OCI-LY1 (cell line): ENCODE measurements around the gene CCR4.

ENCODE experiments used
- H2AFZ ChIP-seq: fragments of 200-600 bp; sonication (generic), shearing (Covaris generic); 2 replicates; pipeline ENCODE4 v1.6.0; 2014; ENCODE audit warnings: antibody characterized with exemption, mild to moderate bottlenecking, low read length
- H3F3A ChIP-seq: fragments of 200-600 bp; sonication (generic), shearing (Covaris generic); 2 replicates; pipeline ENCODE4 v1.6.0; 2014; ENCODE audit warnings: mild to moderate bottlenecking, antibody characterized with exemption, low read length, moderate library complexity; ENCODE audit not compliant: insufficient read depth
- H3K27ac ChIP-seq: fragments of 200-600 bp; sonication (generic); 2 replicates; pipeline ENCODE4 v1.5.1; 2014; ENCODE audit warnings: low read length, mixed run types, mild to moderate bottlenecking, low read depth; ENCODE audit not compliant: poor library complexity, severe bottlenecking
- H3K27me3 ChIP-seq: fragments of 200-600 bp; sonication (generic); 2 replicates; pipeline ENCODE4 v1.6.0; 2014; ENCODE audit warnings: antibody characterized with exemption, mild to moderate bottlenecking, low read length, moderate library complexity; ENCODE audit not compliant: insufficient read depth
- H3K36me3 ChIP-seq: fragments of 200-600 bp; sonication (generic); 2 replicates; pipeline ENCODE4 v1.6.1; 2014; ENCODE audit warnings: mild to moderate bottlenecking, antibody characterized with exemption, low read length, moderate library complexity, mixed read lengths; ENCODE audit not compliant: insufficient read depth
- H3K4me1 ChIP-seq: fragments of 200-600 bp; sonication (generic); 2 replicates; pipeline ENCODE4 v1.5.1; 2014; ENCODE audit warnings: mild to moderate bottlenecking, low read length, moderate library complexity; ENCODE audit not compliant: insufficient read depth, severe bottlenecking
- H3K4me2 ChIP-seq: fragments of 200-600 bp; sonication (generic), shearing (Covaris generic); 2 replicates; pipeline ENCODE4 v1.6.1; 2014; ENCODE audit warnings: low read length
- H3K4me3 ChIP-seq: fragments of 200-600 bp; sonication (generic); 2 replicates; pipeline ENCODE4 v1.5.1; 2014; ENCODE audit warnings: low read length, low read depth, mild to moderate bottlenecking, mixed read lengths; ENCODE audit not compliant: poor library complexity, severe bottlenecking
- H3K79me2 ChIP-seq: fragments of 200-600 bp; shearing (Covaris generic); 2 replicates; pipeline ENCODE4 v1.6.1; 2016; ENCODE audit warnings: mixed run types, low read length, mixed read lengths; ENCODE audit not compliant: insufficient read depth
- H3K9ac ChIP-seq: fragments of 200-600 bp; sonication (generic), shearing (Covaris generic); 2 replicates; pipeline ENCODE4 v1.6.1; 2014; ENCODE audit warnings: mild to moderate bottlenecking, low read length, mixed read lengths
- H3K9me2 ChIP-seq: fragments of 200-600 bp; sonication (generic), shearing (Covaris generic); 2 replicates; pipeline ENCODE4 v1.6.1; 2014; ENCODE audit warnings: low read depth, mild to moderate bottlenecking, low read length, mixed read lengths
- H3K9me3 ChIP-seq: fragments of 200-600 bp; shearing (Covaris generic); 2 replicates; pipeline ENCODE4 v1.6.1; 2014; ENCODE audit warnings: low read length, mixed read lengths
- H4K20me1 ChIP-seq: fragments of 200-600 bp; sonication (generic), shearing (Covaris generic); 2 replicates; pipeline ENCODE4 v1.6.0; 2016; ENCODE audit warnings: mild to moderate bottlenecking, low read length; ENCODE audit not compliant: insufficient read depth
- CTCF ChIP-seq: fragments of 200-600 bp; sonication (generic), shearing (Covaris generic); IDR thresholded peaks from 2 replicates; pipeline ENCODE4 v1.5.1; 2017; ENCODE audit warnings: mild to moderate bottlenecking, antibody characterized with exemption, low read length, moderate library complexity, mixed read lengths
- EZH2 ChIP-seq: fragments of 200-600 bp; sonication (generic), shearing (Covaris generic); IDR thresholded peaks from 2 replicates; pipeline ENCODE4 v1.8.0; 2017; ENCODE audit warnings: borderline replicate concordance, mixed run types, mild to moderate bottlenecking, antibody characterized with exemption, low read length, moderate library complexity, mixed read lengths

CCR4 gene

GRCh38 chr3:32996048-32996754 is 44.8 kb downstream of the CCR4 start:
- H3K36me3 ChIP-seq: peaks cover 3% of the 10 kb centered on the region; the same call in 1 of the 2 replicates
- H2AFZ ChIP-seq: no peak overlapping the region
- H3F3A ChIP-seq: no peaks in the 10 kb centered on the region
- H4K20me1 ChIP-seq: no peaks in the 10 kb centered on the region
- no peak overlapping the region for H3K27ac ChIP-seq
- no peak overlapping the region for H3K9ac ChIP-seq
- H3K4me2 ChIP-seq: no peak overlapping the region
- H3K4me3 ChIP-seq: no peak overlapping the region
- H3K27me3 ChIP-seq: no peaks in the 10 kb centered on the region
- H3K9me2 ChIP-seq: no peaks in the 10 kb centered on the region
- TF ChIP-seq CTCF: no peak
- TF ChIP-seq EZH2: no peak
- H3K9me3 ChIP-seq: no peaks in the 10 kb centered on the region
- no peaks in the 10 kb centered on the region for H3K4me1 ChIP-seq
- H3K79me2 ChIP-seq: no peaks in the 10 kb centered on the region

GRCh38 chr3:32996755-32997091 is 45.3 kb downstream of the CCR4 start:
- Histone ChIP-seq H3K9me3 (no peaks in the 10 kb centered on the region), H3K79me2 (no peaks in the 10 kb centered on the region), H3K9ac (no peak overlapping the region), H3K36me3 (peaks cover 7% of the 10 kb centered on the region), H3K27me3 (no peaks in the 10 kb centered on the region), H3K4me2 (no peak overlapping the region), H3K4me1 (no peaks in the 10 kb centered on the region), H4K20me1 (no peaks in the 10 kb centered on the region), H3K9me2 (no peaks in the 10 kb centered on the region), H3K27ac (no peak overlapping the region), H3F3A (no peaks in the 10 kb centered on the region), H3K4me3 (no peak overlapping the region), H2AFZ (no peak overlapping the region)
- TF ChIP-seq EZH2: no peak
- no peak for TF ChIP-seq CTCF

- H3K9me2 ChIP-seq: no peaks in the 10 kb centered on the region
- no peaks in the 10 kb centered on the region for H3K4me1 ChIP-seq
- H3K36me3 ChIP-seq: peaks cover 7% of the 10 kb centered on the region
- H3K4me3 ChIP-seq: no peak overlapping the region
- no peak overlapping the region for H3K27ac ChIP-seq
- no peak overlapping the region for H2AFZ ChIP-seq
- H3K79me2 ChIP-seq: no peaks in the 10 kb centered on the region
- TF ChIP-seq EZH2: no peak
- no peak for TF ChIP-seq CTCF
- H3K9ac ChIP-seq: no peak overlapping the region
- no peaks in the 10 kb centered on the region for H3K9me3 ChIP-seq
- no peaks in the 10 kb centered on the region for H3K27me3 ChIP-seq
- no peaks in the 10 kb centered on the region for H3F3A ChIP-seq
- H4K20me1 ChIP-seq: no peaks in the 10 kb centered on the region
- no peak overlapping the region for H3K4me2 ChIP-seq
Measured at GRCh38 chr3:32998631-32999451, 47.4 kb downstream of the CCR4 start.
